Left lung (tissue), 10 donors: ENCODE measurements around the gene SDK1. TPM values are rescaled to one million over a fixed set of nuclear protein-coding genes. Genes with fewer than 3 reads are reported as not detected.

Source experiments
- ATAC-seq: fragments of 200-7000 bp; cut with Tn5 transposase; one replicate; pipeline ENCODE4 v1.9.1; 2020; ENCODE audit warnings: moderate library complexity
- DNase-seq, 4 donors: peaks; one replicate each; pipeline ENCODE4 v3.0.0-alpha.2; 2013 to 2020
- H3K27ac ChIP-seq, 2 donors: fragments of 200-600 bp; sonication (generic) in 1 of 2; one replicate each; pipeline versions ENCODE4 v1.5.0 to v1.8.0; 2020 to 2021
- H3K27me3 ChIP-seq, 2 donors: fragments of 200-600 bp; sonication (generic) in 1 of 2; one replicate each; pipeline versions ENCODE4 v1.5.0 to v1.8.0; 2020 to 2021
- H3K36me3 ChIP-seq, 2 donors: fragments of 200-600 bp; sonication (generic) in 1 of 2; one replicate each; pipeline versions ENCODE4 v1.5.0 to v1.8.0; 2020 to 2021
- H3K4me1 ChIP-seq, 2 donors: fragments of 200-600 bp; one replicate each; pipeline ENCODE4 v1.8.0; 2021
- H3K4me3 ChIP-seq, 2 donors: fragments of 200-600 bp; sonication (generic) in 1 of 2; one replicate each; pipeline versions ENCODE4 v1.5.0 to v1.8.0; 2020 to 2021; ENCODE audit warnings: mild to moderate bottlenecking in 1 of 2
- H3K9me3 ChIP-seq, 2 donors: fragments of 200-600 bp; sonication (generic) in 1 of 2; one replicate each; pipeline versions ENCODE4 v1.5.0 to v1.8.0; 2020 to 2021
- intact Hi-C, 2 donors: fragments of 100-400 bp; cut with DNase I; formaldehyde crosslinking; loops; one replicate each; pipeline versions ENCODE4 v1.11.2 to v1.14.2; 2022
- polyA plus RNA-seq, 6 donors: library from polyadenylated mRNA; unstranded; fragments of 120-200 nt; gene quantifications; one replicate each; pipeline ENCODE4 v1.2.1, GENCODE V29; 2013; ENCODE audit not compliant: insufficient read length in 6 of 6
- total RNA-seq, 2 donors: library from RNA; stranded (reverse); fragmentation: NEBNext Ultra II Directional; extraction: Animal tissue kit (Norgen Biotek cat#: 25700); gene quantifications; one replicate each; pipeline ENCODE4 v1.2.1, GENCODE V29; 2021
- TF ChIP-seq, protein P1 (sequence below), 2 donors: fragments of 200-600 bp; sonication (generic) in 1 of 2; IDR thresholded peaks; one replicate each; pipeline versions ENCODE4 v1.5.0 to v1.8.0; 2021; ENCODE audit warnings: antibody characterized with exemption in 2 of 2
- donor health status: DM: no; HTN: yes; CAD: no.
- donor health status: DM: no; HTN: no; CAD: no.

Gene SDK1
- total and polyA plus RNA-seq, 8 donors, result 5.5 to 17.6 (median 13.0) TPM

DNA sequence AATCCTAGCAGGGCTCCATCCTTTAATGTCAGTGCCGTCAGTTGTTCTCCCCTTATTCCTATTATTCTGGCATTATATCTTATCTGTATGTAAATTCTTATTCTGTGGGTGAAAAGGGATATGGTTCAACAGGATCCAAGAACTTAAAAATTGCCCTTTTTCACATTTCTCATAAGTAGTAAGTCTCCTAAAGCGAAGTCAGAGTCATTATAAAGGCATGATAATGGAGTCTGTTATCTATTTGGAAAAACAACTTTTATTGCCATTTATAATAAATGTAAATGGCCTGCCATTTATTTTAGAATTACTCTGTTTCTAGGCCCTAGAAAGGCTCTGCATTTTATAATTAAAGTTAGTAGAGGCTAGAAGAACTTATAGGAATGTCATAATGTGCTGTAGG, 31.3 kb downstream of the SDK1 start:
- no peak for DNase-seq
- intact Hi-C loops, result no loop called here
- H3K36me3 ChIP-seq, result no peaks in the 10 kb centered on the region

DNA sequence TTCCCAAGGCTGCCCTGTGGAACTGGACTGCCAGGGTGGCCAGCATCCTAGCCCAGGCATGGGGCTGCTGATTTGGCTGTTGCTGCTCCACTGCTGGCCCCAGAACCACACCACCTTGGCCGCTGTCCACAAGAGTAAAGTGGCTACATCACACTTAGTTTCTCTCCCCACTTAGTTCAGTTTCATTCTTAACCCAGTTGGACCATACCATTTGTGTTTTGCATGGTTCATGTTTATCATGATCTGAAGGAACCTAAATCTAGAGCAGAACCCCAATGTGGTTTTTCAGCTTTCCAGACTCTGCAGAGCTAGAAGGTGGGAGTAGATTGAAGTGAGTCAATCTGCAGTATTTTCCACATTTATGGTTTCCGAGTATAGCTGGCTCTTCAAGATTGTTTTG, 32.8 kb downstream of the SDK1 start:
- no peak for ATAC-seq
- no peak for DNase-seq
- TF ChIP-seq, protein P1, sequence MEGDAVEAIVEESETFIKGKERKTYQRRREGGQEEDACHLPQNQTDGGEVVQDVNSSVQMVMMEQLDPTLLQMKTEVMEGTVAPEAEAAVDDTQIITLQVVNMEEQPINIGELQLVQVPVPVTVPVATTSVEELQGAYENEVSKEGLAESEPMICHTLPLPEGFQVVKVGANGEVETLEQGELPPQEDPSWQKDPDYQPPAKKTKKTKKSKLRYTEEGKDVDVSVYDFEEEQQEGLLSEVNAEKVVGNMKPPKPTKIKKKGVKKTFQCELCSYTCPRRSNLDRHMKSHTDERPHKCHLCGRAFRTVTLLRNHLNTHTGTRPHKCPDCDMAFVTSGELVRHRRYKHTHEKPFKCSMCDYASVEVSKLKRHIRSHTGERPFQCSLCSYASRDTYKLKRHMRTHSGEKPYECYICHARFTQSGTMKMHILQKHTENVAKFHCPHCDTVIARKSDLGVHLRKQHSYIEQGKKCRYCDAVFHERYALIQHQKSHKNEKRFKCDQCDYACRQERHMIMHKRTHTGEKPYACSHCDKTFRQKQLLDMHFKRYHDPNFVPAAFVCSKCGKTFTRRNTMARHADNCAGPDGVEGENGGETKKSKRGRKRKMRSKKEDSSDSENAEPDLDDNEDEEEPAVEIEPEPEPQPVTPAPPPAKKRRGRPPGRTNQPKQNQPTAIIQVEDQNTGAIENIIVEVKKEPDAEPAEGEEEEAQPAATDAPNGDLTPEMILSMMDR (IDR thresholded peaks at IDR 0.05), result no peak

More for the DNA sequence above, 31.3 kb downstream of the SDK1 start:
- TF ChIP-seq, protein P1 (IDR thresholded peaks at IDR 0.05), result no peak
- H3K4me1 ChIP-seq, result no peaks in the 10 kb centered on the region
- H3K27me3 ChIP-seq, result no peaks in the 10 kb centered on the region
- no peak overlapping the region for H3K4me3 ChIP-seq
- ATAC-seq, result no peak
- H3K27ac ChIP-seq, result no peak overlapping the region
- H3K9me3 ChIP-seq, result no peaks in the 10 kb centered on the region

GRCh38 chr7:3336042-3336665, 35.1 kb downstream of the SDK1 start:
- no peaks in the 10 kb centered on the region for H3K36me3 ChIP-seq
- intact Hi-C loops, result no loop called here
- DNase-seq (peak in 1 of 4 donors; percentile 26), ATAC-seq (no peak)
- H3K27me3 ChIP-seq, result no peaks in the 10 kb centered on the region
- H3K9me3 ChIP-seq, result no peaks in the 10 kb centered on the region
- H3K27ac ChIP-seq, result no peak overlapping the region
- H3K4me1 ChIP-seq, result no peaks in the 10 kb centered on the region
- H3K4me3 ChIP-seq, result no peak overlapping the region
- TF ChIP-seq, protein P1 (IDR thresholded peaks at IDR 0.05), result no peak

More for the DNA sequence above, 32.8 kb downstream of the SDK1 start:
- intact Hi-C loops, result no loop called here
- Histone ChIP-seq H3K4me1 (no peaks in the 10 kb centered on the region), H3K4me3 (no peak overlapping the region), H3K27ac (no peak overlapping the region), H3K9me3 (no peaks in the 10 kb centered on the region), H3K27me3 (no peaks in the 10 kb centered on the region), H3K36me3 (no peaks in the 10 kb centered on the region)

- Histone ChIP-seq H3K36me3 (no peaks in the 10 kb centered on the region), H3K9me3 (no peaks in the 10 kb centered on the region), H3K4me1 (no peaks in the 10 kb centered on the region), H3K27ac (no peak overlapping the region), H3K4me3 (no peak overlapping the region), H3K27me3 (no peaks in the 10 kb centered on the region)
- intact Hi-C loops, result no loop called here
- DNase-seq (peak in 1 of 4 donors; percentile 3), ATAC-seq (peak; percentile 47)
- TF ChIP-seq, protein P1 (IDR thresholded peaks at IDR 0.05), result no peak
Observed at GRCh38 chr7:3338161-3338560, 37.1 kb downstream of the SDK1 start.

DNA sequence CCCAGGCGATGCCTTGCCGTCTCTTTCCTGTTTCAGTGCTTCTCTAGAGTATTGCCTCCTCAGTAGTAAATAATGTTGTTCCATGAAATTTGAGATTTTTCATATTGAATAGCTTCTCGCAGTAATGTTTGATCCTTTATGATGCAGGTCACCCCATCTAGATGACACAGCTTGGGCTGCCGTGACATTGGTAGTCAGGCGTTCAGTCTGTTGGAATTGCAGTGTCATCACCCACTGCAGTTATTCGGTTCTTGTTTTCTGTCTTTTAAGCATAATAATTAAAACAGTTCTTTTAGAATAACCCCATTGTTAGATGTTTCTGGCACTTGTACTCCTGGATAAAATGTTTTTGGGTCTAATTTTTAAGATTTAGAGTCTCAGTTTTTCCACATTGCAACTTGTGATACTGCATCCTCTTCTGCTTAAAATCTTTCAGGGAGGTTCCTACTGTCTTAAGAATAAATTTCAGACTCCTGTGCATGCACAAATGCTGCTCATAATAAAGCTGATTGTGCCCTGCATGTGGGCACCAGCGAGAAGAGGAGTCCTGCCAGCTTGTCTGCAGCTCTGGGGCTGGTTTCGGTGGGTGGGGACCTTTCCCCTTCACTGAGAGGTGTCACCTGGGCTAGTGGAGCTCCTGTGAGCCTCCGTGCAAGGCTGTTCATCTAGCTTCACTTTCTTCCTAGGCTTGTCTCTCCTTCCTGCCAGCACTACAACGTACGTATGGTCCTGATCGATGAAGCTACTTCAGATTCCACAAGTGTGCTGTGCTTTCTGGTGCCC, 44.8 kb downstream of the SDK1 start:
- TF ChIP-seq, protein P1 (IDR thresholded peaks at IDR 0.05), result no peak
- H3K4me3 ChIP-seq, result no peak overlapping the region
- no peaks in the 10 kb centered on the region for H3K27me3 ChIP-seq
- peak in 1 of 4 donors; percentile 55 for DNase-seq
- H3K27ac ChIP-seq, result no peak overlapping the region
- intact Hi-C loops, result no loop called here
- H3K4me1 ChIP-seq, result no peaks in the 10 kb centered on the region
- ATAC-seq, result no peak
- no peaks in the 10 kb centered on the region for H3K9me3 ChIP-seq
- no peaks in the 10 kb centered on the region for H3K36me3 ChIP-seq
